ENCODE measurements around the gene ISM2. TPM values are rescaled to one million over a fixed set of nuclear protein-coding genes. Genes with fewer than 3 reads are reported as not detected.

ISM2 gene
- total and polyA plus RNA-seq, 9 of the 15 experiments (the other 6 are each of a cell fraction or from before 2014, with no cell fraction given), result 0.08 to 0.11 TPM; not detected in 7

DNA sequence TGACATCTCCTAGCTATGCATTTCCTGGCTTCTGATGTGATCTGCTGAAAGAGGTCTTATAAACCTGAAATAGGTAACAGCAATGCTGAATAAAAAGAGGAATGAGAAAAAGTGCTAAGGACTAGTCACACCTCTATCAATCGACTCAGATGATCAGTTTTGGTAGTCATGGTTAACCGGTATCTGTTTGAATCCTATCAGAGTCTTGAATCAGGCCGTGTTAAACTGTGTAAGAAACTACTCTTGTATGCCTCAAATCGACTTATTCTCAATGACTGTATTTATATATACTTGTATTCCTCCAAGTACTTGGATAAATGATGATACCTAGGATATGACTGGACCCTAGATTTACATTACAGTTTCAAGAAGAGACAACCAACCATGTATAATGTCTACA lies 10.8 kb upstream of the ISM2 start:
- Histone ChIP-seq H4K20me1 (replicated peaks; ENCODE audit: control insufficient read depth, insufficient read depth, low read length) (no peaks in the 10 kb centered on the region), H2AFZ (ENCODE audit: low read depth, low read length) (no peak overlapping the region), H3K4me3 (no peak overlapping the region), H3K27me3 (ENCODE audit: control insufficient read depth in 2 of 2, insufficient read depth in 2 of 2, low read length in 2 of 2) (no peaks in the 10 kb centered on the region), H3K4me1 (replicated peaks in 1 of 2; ENCODE audit: control insufficient read depth in 2 of 2, insufficient read depth in 2 of 2, low read length in 2 of 2) (no peaks in the 10 kb centered on the region), H3K9ac (ENCODE audit: insufficient read depth in 1 of 2, low read depth in 2 of 2, low read length in 2 of 2) (no peak overlapping the region), H3K36me3 (ENCODE audit: control insufficient read depth, insufficient read depth, low read length) (peaks cover 24% of the 10 kb centered on the region; the same call in 2 of the 3 replicates), H3K4me2 (ENCODE audit: insufficient read depth, low read length) (no peak overlapping the region), H3K9me3 (replicated peaks; ENCODE audit: control insufficient read depth, insufficient read depth, low read depth, low read length) (no peaks in the 10 kb centered on the region), H3K27ac (ENCODE audit: extremely low read depth, low read depth, low read length) (no peak overlapping the region), H3K9me1 (ENCODE audit: control insufficient read depth, insufficient read depth, low read length) (no peaks in the 10 kb centered on the region), H3K79me2 (ENCODE audit: control insufficient read depth, insufficient read depth, low read length) (no peaks in the 10 kb centered on the region)
- no peak for DNase-seq (ENCODE audit: extremely low read depth in 1 of 4, low spot score in 3 of 4)
- no peak for FAIRE-seq
- no TSS peak for BruUV-seq (replicated peaks)
- no peak for ATAC-seq
- in situ Hi-C loops (cut with MboI) (no loop called here), intact Hi-C loops (cut with micrococcal nuclease) (no loop called here)
- WGBS (ENCODE audit: insufficient coverage, low coverage, missing lambda C conversion rate), result 55% methylated on average over 4 of the region's 4 CpGs
- ChIA-PET POLR2A (no interaction called here), CTCF (ENCODE audit: low intra/inter-chr PET ratio) (no interaction called here)
- TF ChIP-seq TGIF2 (CRISPR knock-in tag; IDR thresholded peaks at IDR 0.05), result no peak
- TF ChIP-seq SMARCB1 (IDR thresholded peaks at IDR 0.05; ENCODE audit: insufficient read length, low read depth), result no peak
- TF ChIP-seq, protein P1, sequence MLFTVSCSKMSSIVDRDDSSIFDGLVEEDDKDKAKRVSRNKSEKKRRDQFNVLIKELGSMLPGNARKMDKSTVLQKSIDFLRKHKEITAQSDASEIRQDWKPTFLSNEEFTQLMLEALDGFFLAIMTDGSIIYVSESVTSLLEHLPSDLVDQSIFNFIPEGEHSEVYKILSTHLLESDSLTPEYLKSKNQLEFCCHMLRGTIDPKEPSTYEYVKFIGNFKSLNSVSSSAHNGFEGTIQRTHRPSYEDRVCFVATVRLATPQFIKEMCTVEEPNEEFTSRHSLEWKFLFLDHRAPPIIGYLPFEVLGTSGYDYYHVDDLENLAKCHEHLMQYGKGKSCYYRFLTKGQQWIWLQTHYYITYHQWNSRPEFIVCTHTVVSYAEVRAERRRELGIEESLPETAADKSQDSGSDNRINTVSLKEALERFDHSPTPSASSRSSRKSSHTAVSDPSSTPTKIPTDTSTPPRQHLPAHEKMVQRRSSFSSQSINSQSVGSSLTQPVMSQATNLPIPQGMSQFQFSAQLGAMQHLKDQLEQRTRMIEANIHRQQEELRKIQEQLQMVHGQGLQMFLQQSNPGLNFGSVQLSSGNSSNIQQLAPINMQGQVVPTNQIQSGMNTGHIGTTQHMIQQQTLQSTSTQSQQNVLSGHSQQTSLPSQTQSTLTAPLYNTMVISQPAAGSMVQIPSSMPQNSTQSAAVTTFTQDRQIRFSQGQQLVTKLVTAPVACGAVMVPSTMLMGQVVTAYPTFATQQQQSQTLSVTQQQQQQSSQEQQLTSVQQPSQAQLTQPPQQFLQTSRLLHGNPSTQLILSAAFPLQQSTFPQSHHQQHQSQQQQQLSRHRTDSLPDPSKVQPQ (CRISPR knock-in tag; IDR thresholded peaks at IDR 0.05; ENCODE audit: borderline replicate concordance), result no peak
- TF ChIP-seq KLF13 (tag; IDR thresholded peaks at IDR 0.05; ENCODE audit: borderline replicate concordance, low read depth), result no peak
- TF ChIP-seq MCM7 (IDR thresholded peaks at IDR 0.05), result no peak
- TF ChIP-seq KDM1A (IDR thresholded peaks at IDR 0.05), result no peak
- TF ChIP-seq KDM5B (IDR thresholded peaks at IDR 0.05; ENCODE audit: insufficient replicate concordance, low read depth, low read length), result no peak
- TF ChIP-seq, protein P2, sequence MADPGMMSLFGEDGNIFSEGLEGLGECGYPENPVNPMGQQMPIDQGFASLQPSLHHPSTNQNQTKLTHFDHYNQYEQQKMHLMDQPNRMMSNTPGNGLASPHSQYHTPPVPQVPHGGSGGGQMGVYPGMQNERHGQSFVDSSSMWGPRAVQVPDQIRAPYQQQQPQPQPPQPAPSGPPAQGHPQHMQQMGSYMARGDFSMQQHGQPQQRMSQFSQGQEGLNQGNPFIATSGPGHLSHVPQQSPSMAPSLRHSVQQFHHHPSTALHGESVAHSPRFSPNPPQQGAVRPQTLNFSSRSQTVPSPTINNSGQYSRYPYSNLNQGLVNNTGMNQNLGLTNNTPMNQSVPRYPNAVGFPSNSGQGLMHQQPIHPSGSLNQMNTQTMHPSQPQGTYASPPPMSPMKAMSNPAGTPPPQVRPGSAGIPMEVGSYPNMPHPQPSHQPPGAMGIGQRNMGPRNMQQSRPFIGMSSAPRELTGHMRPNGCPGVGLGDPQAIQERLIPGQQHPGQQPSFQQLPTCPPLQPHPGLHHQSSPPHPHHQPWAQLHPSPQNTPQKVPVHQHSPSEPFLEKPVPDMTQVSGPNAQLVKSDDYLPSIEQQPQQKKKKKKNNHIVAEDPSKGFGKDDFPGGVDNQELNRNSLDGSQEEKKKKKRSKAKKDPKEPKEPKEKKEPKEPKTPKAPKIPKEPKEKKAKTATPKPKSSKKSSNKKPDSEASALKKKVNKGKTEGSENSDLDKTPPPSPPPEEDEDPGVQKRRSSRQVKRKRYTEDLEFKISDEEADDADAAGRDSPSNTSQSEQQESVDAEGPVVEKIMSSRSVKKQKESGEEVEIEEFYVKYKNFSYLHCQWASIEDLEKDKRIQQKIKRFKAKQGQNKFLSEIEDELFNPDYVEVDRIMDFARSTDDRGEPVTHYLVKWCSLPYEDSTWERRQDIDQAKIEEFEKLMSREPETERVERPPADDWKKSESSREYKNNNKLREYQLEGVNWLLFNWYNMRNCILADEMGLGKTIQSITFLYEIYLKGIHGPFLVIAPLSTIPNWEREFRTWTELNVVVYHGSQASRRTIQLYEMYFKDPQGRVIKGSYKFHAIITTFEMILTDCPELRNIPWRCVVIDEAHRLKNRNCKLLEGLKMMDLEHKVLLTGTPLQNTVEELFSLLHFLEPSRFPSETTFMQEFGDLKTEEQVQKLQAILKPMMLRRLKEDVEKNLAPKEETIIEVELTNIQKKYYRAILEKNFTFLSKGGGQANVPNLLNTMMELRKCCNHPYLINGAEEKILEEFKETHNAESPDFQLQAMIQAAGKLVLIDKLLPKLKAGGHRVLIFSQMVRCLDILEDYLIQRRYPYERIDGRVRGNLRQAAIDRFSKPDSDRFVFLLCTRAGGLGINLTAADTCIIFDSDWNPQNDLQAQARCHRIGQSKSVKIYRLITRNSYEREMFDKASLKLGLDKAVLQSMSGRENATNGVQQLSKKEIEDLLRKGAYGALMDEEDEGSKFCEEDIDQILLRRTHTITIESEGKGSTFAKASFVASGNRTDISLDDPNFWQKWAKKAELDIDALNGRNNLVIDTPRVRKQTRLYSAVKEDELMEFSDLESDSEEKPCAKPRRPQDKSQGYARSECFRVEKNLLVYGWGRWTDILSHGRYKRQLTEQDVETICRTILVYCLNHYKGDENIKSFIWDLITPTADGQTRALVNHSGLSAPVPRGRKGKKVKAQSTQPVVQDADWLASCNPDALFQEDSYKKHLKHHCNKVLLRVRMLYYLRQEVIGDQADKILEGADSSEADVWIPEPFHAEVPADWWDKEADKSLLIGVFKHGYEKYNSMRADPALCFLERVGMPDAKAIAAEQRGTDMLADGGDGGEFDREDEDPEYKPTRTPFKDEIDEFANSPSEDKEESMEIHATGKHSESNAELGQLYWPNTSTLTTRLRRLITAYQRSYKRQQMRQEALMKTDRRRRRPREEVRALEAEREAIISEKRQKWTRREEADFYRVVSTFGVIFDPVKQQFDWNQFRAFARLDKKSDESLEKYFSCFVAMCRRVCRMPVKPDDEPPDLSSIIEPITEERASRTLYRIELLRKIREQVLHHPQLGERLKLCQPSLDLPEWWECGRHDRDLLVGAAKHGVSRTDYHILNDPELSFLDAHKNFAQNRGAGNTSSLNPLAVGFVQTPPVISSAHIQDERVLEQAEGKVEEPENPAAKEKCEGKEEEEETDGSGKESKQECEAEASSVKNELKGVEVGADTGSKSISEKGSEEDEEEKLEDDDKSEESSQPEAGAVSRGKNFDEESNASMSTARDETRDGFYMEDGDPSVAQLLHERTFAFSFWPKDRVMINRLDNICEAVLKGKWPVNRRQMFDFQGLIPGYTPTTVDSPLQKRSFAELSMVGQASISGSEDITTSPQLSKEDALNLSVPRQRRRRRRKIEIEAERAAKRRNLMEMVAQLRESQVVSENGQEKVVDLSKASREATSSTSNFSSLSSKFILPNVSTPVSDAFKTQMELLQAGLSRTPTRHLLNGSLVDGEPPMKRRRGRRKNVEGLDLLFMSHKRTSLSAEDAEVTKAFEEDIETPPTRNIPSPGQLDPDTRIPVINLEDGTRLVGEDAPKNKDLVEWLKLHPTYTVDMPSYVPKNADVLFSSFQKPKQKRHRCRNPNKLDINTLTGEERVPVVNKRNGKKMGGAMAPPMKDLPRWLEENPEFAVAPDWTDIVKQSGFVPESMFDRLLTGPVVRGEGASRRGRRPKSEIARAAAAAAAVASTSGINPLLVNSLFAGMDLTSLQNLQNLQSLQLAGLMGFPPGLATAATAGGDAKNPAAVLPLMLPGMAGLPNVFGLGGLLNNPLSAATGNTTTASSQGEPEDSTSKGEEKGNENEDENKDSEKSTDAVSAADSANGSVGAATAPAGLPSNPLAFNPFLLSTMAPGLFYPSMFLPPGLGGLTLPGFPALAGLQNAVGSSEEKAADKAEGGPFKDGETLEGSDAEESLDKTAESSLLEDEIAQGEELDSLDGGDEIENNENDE (IDR thresholded peaks at IDR 0.05; ENCODE audit: low read depth, low read length), result no peak
- TF ChIP-seq LEF1 (IDR thresholded peaks at IDR 0.05), result no peak
- TF ChIP-seq TCFL5 (CRISPR knock-in tag; conservative IDR thresholded peaks at IDR 0.05), result no peak
